ENCODE results near the gene SCRG1. TPM values are rescaled to one million over a fixed set of nuclear protein-coding genes. Genes with fewer than 3 reads are reported as not detected.

The SCRG1 gene
- total RNA-seq, 3 donors from 2014 or later (not counting 1 experiment from before 2014, with no cell fraction given) = not detected

DNA sequence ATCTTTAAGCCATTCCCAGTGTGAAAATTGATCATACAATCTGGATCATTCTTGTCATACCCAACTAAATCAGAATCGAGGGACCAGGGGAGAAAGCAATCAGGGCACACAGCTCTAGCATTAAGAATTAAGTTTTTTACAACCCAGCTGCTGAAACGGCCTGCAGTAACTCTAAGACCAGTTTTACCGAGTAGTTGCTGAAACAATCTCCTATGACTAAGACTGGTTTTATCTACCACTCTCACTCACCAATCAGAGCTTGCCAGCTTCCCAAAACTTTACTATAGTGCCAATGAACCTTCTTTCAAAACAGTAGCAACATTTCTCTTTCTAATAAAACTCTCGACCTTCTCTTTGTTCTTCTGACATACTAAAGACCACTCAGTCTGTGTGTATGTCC is 31.0 kb downstream of the SCRG1 start:
- DNase-seq (no peak), ATAC-seq (no peak)
- Mint-ChIP-seq H3K36me3 (no peaks in the 10 kb centered on the region), H3K4me3 (no peak overlapping the region), H3K27me3 (ENCODE audit: low read depth in 2 of 2) (peaks cover 0 to 2% of the 10 kb centered on the region in 2 donors), H3K27ac (no peak overlapping the region), H3K9me3 (no peaks in the 10 kb centered on the region), H3K4me1 (peaks cover 16 to 21% of the 10 kb centered on the region in 2 donors)
- Histone ChIP-seq H3K27ac (ENCODE audit: low read length) (no peak overlapping the region), H3K9me3 (ENCODE audit: control insufficient read depth, insufficient read depth, low read length) (no peaks in the 10 kb centered on the region), H3K4me1 (ENCODE audit: control insufficient read depth, insufficient read depth, low read length) (peaks cover 16% of the 10 kb centered on the region), H3K27me3 (ENCODE audit: control insufficient read depth, insufficient read depth, low read length) (no peaks in the 10 kb centered on the region), H3K36me3 (ENCODE audit: control insufficient read depth, insufficient read depth, low read length) (no peaks in the 10 kb centered on the region), H3K4me3 (ENCODE audit: low read length) (no peak overlapping the region)
- TF ChIP-seq, protein P1, sequence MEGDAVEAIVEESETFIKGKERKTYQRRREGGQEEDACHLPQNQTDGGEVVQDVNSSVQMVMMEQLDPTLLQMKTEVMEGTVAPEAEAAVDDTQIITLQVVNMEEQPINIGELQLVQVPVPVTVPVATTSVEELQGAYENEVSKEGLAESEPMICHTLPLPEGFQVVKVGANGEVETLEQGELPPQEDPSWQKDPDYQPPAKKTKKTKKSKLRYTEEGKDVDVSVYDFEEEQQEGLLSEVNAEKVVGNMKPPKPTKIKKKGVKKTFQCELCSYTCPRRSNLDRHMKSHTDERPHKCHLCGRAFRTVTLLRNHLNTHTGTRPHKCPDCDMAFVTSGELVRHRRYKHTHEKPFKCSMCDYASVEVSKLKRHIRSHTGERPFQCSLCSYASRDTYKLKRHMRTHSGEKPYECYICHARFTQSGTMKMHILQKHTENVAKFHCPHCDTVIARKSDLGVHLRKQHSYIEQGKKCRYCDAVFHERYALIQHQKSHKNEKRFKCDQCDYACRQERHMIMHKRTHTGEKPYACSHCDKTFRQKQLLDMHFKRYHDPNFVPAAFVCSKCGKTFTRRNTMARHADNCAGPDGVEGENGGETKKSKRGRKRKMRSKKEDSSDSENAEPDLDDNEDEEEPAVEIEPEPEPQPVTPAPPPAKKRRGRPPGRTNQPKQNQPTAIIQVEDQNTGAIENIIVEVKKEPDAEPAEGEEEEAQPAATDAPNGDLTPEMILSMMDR (IDR thresholded peaks at IDR 0.05) = no peak
- whole genome bisulfite sequencing (ENCODE audit: insufficient coverage) = 65% methylated on average over 4 of the region's 4 CpGs
- intact Hi-C loops (cut with micrococcal nuclease) = no loop called here

DNA sequence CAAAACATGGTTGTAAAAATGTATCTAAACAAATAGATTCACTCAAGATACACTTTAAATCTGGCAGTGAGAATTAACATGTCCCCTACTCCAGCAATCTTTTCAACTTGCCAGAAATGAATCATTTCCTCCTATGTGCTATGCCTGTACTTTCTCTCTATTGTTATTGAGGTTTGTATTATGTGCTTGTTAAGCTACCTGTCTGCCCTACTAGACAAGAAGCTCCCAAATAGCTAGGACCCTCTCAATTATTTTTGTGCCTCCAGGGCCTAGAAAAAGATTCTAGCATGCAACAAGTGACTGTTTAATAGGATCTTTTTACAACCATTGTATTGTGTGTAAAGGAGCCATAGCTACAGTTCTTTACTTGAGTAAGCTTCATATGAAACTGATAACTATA is 31.6 kb downstream of the SCRG1 start:
- Histone ChIP-seq H3K4me3 (ENCODE audit: low read length) (no peak overlapping the region), H3K4me1 (ENCODE audit: control insufficient read depth, insufficient read depth, low read length) (peaks cover 16% of the 10 kb centered on the region), H3K27ac (ENCODE audit: low read length) (no peak overlapping the region), H3K36me3 (ENCODE audit: control insufficient read depth, insufficient read depth, low read length) (no peaks in the 10 kb centered on the region), H3K27me3 (ENCODE audit: control insufficient read depth, insufficient read depth, low read length) (no peaks in the 10 kb centered on the region), H3K9me3 (ENCODE audit: control insufficient read depth, insufficient read depth, low read length) (no peaks in the 10 kb centered on the region)
- intact Hi-C loops (cut with micrococcal nuclease) = no loop called here
- Mint-ChIP-seq H3K27me3 (ENCODE audit: low read depth in 2 of 2) (peaks cover 0 to 2% of the 10 kb centered on the region in 2 donors), H3K9me3 (no peaks in the 10 kb centered on the region), H3K4me3 (peak overlapping the region; percentile 61), H3K27ac (no peak overlapping the region), H3K36me3 (no peaks in the 10 kb centered on the region), H3K4me1 (peaks cover 16 to 21% of the 10 kb centered on the region in 2 donors)
- TF ChIP-seq, protein P1 (IDR thresholded peaks at IDR 0.05) = no peak
- no peak for DNase-seq
- ATAC-seq = no peak

DNA sequence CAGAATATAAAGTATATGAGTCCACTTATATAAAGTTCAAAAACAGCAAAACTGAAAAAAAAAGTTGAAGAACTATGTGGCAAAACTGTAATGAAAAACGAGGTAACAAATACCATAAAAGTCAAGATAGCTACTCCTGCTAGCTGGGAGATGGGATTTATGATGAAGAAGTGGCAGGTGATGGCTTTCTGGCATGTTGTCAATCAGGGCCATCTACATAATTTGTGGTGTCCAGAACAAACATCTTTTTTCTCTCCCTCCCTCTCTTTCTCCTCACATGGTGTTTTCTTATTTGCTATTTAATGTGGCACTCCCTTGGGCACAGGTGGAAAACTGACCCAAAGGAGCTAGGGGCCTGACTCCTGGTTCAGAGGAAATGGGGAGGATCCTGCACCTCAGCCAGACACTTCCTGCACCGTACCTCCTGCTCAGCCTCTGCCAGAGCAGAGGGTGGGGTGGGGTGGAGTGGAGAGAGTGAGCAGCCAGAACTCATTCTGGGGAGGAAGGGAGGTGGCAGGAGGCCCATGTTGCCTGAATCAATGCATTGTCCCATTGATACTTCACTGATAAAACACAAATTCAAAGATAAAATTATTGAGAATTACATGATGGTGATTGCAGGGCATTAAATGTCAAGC is 33.4 kb downstream of the SCRG1 start:
- Histone ChIP-seq H3K27ac (ENCODE audit: low read length) (no peak overlapping the region), H3K9me3 (ENCODE audit: control insufficient read depth, insufficient read depth, low read length) (no peaks in the 10 kb centered on the region), H3K27me3 (ENCODE audit: control insufficient read depth, insufficient read depth, low read length) (no peaks in the 10 kb centered on the region), H3K4me3 (ENCODE audit: low read length) (no peak overlapping the region), H3K36me3 (ENCODE audit: control insufficient read depth, insufficient read depth, low read length) (no peaks in the 10 kb centered on the region), H3K4me1 (ENCODE audit: control insufficient read depth, insufficient read depth, low read length) (peaks cover 9% of the 10 kb centered on the region)
- H3K27me3 Mint-ChIP-seq (ENCODE audit: low read depth in 2 of 2) = peaks cover 0 to 2% of the 10 kb centered on the region in 2 donors
- H3K27ac Mint-ChIP-seq = no peak overlapping the region
- 0% methylated on average over 2 of the region's 2 CpGs for WGBS (ENCODE audit: insufficient coverage)
- TF ChIP-seq, protein P1 (IDR thresholded peaks at IDR 0.05) = no peak
- H3K9me3 Mint-ChIP-seq = no peaks in the 10 kb centered on the region
- ATAC-seq (no peak), DNase-seq (peak in 1 of 2 donors; percentile 17)
- H3K4me3 Mint-ChIP-seq = no peak overlapping the region
- peaks cover 7% of the 10 kb centered on the region in 2 donors for H3K4me1 Mint-ChIP-seq
- intact Hi-C loops (cut with micrococcal nuclease) = no loop called here
- no peaks in the 10 kb centered on the region for H3K36me3 Mint-ChIP-seq

DNA sequence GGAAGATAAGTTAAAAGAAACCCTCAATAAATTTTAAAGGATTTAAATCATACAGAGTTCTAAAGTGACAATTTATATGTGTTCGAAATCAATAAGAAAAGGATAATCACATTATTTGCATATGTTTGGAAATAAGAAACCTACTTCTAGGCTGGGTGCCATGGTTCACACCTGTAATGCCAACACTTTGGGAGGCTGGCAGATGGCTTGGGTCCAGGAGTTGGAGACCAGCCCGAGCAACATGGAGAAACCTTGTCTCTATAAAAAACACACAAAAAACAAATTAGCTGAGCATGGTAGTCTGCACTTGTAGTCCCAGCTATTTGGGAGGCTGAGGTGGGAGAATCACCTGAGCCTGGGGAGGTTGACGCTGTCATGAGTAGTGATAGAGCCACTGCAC is 36.2 kb downstream of the SCRG1 start:
- H3K4me3 Mint-ChIP-seq = no peak overlapping the region
- H3K4me1 Mint-ChIP-seq = peaks cover 5 to 6% of the 10 kb centered on the region in 2 donors
- 95% methylated on average over 2 of the region's 3 CpGs for WGBS (ENCODE audit: insufficient coverage)
- ATAC-seq (no peak), DNase-seq (no peak)
- peaks cover 0 to 2% of the 10 kb centered on the region in 2 donors for H3K27me3 Mint-ChIP-seq (ENCODE audit: low read depth in 2 of 2)
- Histone ChIP-seq H3K36me3 (ENCODE audit: control insufficient read depth, insufficient read depth, low read length) (no peaks in the 10 kb centered on the region), H3K9me3 (ENCODE audit: control insufficient read depth, insufficient read depth, low read length) (no peaks in the 10 kb centered on the region), H3K27ac (ENCODE audit: low read length) (no peak overlapping the region), H3K4me3 (ENCODE audit: low read length) (no peak overlapping the region), H3K27me3 (ENCODE audit: control insufficient read depth, insufficient read depth, low read length) (no peaks in the 10 kb centered on the region), H3K4me1 (ENCODE audit: control insufficient read depth, insufficient read depth, low read length) (peaks cover 9% of the 10 kb centered on the region)
- H3K9me3 Mint-ChIP-seq = no peaks in the 10 kb centered on the region
- TF ChIP-seq, protein P1 (IDR thresholded peaks at IDR 0.05) = no peak
- no peak overlapping the region for H3K27ac Mint-ChIP-seq
- H3K36me3 Mint-ChIP-seq = no peaks in the 10 kb centered on the region
- intact Hi-C loops (cut with micrococcal nuclease) = no loop called here
